Central memory CD8-positive, alpha-beta T cell (primary cell): ENCODE measurements around the gene FAM89B.

Experiments
- ATAC-seq: fragments of 150-1000 bp; cut with Tn5 transposase; replicated peaks from 2 replicates; pipeline ENCODE4 v1.10.0; 2022; ENCODE audit warnings: mild to moderate bottlenecking, moderate FRiP score, moderate number of reproducible peaks; ENCODE audit not compliant: poor library complexity, severe bottlenecking; ENCODE audit errors: extremely low read depth
- DNase-seq, 2 donors: peaks; one replicate each; pipeline ENCODE4 v3.0.0; 2021; ENCODE audit warnings: low spot score in 2 of 2
- H3K27ac Mint-ChIP-seq: one replicate; pipeline ENCODE4 v1.8.0; 2022; ENCODE audit warnings: low read depth, mild to moderate bottlenecking, moderate library complexity, mixed read lengths
- H3K27me3 Mint-ChIP-seq: one replicate; pipeline ENCODE4 v1.8.0; 2022; ENCODE audit warnings: mixed read lengths
- H3K36me3 Mint-ChIP-seq: one replicate; pipeline ENCODE4 v1.8.0; 2022; ENCODE audit warnings: mild to moderate bottlenecking, moderate library complexity, mixed read lengths; ENCODE audit not compliant: insufficient read depth
- H3K4me1 Mint-ChIP-seq: one replicate; pipeline ENCODE4 v1.8.0; 2022; ENCODE audit warnings: mixed read lengths
- H3K4me3 Mint-ChIP-seq: one replicate; pipeline ENCODE4 v1.8.0; 2022; ENCODE audit warnings: mild to moderate bottlenecking, moderate library complexity, mixed read lengths
- H3K9me3 Mint-ChIP-seq: one replicate; pipeline ENCODE4 v1.8.0; 2022; ENCODE audit warnings: mixed read lengths

The FAM89B gene

GRCh38 chr11:65555693-65556231 lies 16.6 kb upstream of the FAM89B start:
- H3K9me3 Mint-ChIP-seq: no peaks in the 10 kb centered on the region
- H3K36me3 Mint-ChIP-seq: peaks cover 15% of the 10 kb centered on the region
- peaks cover 74% of the 10 kb centered on the region for H3K4me1 Mint-ChIP-seq
- H3K27me3 Mint-ChIP-seq: no peaks in the 10 kb centered on the region
- H3K4me3 Mint-ChIP-seq: peak overlapping the region; percentile 82
- H3K27ac Mint-ChIP-seq: peak overlapping the region; percentile 77
- no peak for DNase-seq
- ATAC-seq: no peak

DNA sequence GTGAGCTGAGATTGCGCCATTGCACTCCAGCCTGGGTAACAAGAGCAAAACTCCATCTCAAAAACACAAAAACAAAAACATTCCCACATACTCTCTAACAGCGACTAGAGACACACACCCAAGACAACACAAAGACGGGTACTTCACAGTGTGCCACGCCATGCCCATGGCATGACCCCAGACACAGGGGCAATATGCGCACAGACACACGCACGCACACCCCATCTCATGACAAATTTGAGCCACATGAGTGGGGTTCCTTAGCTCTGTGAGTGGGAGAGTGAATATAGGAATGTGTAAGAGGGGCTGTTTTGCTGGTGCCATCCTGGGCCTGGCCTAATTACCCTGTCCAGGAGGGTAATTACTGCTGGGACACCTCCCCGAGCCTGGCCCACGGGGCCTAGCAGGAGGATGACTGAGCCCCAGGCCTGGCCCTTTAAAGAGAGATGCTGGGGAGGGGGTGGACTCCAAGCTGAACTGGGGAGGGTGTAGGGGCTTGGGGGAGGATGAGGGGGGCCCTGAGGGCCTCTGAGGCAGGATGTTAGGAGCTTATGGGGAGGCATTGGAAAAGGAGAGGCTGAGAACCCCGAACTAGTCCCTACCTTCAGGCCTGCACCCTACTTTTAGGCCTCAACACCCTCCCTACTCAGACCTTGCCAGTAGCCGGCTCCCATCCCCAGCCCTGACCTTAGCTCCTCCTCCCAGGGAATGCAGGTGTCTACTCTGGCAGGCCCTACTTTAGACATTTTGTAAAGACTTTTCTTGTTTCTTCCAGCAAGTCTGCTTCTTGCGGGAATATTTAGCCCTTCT lies 15.7 kb upstream of the FAM89B start:
- Mint-ChIP-seq H3K27me3 (no peaks in the 10 kb centered on the region), H3K4me3 (peak overlapping the region; percentile 82), H3K36me3 (peaks cover 11% of the 10 kb centered on the region), H3K9me3 (no peaks in the 10 kb centered on the region), H3K27ac (peak overlapping the region; percentile 92), H3K4me1 (peaks cover 69% of the 10 kb centered on the region)
- DNase-seq: no peak
- ATAC-seq: no peak

DNA sequence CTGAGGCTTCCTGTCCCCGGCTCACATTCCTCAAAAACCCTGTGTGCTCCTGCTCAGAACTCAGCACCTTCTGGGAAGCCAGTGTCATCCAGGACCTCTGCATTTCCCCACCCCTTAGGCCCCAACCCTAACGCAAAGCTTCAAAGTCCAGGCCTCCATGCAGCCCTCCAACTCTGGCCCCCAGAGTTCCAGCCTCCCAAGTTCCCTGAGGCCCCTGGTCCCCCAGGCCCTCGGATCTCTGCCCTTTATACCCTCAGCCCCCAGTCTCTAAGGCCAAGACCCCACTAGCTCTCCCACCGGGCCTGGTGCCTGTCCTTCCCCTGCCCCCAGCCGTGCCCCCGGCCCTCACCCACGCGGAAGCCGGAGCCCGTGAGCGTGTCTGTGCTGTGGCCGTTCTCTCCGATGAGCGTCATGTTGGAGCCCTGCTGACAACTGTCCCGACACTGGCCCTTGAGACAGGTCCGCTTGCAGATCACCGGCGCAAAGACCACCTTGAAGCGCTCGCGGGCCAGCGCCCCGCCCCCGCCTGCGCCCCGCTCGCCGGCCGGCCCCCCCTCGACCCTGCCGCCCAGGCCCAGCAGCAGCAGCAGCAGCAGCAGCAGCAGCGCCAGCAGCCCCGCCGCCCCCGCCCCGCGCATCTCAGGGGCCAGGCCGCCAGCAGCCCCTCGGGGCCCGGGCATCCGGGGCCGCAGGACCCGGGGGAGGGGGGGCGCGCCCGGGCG lies 14.9 kb upstream of the FAM89B start:
- Mint-ChIP-seq H3K4me3 (peak overlapping the region; percentile 82), H3K9me3 (no peaks in the 10 kb centered on the region), H3K36me3 (peaks cover 6% of the 10 kb centered on the region), H3K27ac (peak overlapping the region; percentile 92), H3K4me1 (peaks cover 66% of the 10 kb centered on the region), H3K27me3 (no peaks in the 10 kb centered on the region)
- DNase-seq: no peak
- ATAC-seq: no peak

DNA sequence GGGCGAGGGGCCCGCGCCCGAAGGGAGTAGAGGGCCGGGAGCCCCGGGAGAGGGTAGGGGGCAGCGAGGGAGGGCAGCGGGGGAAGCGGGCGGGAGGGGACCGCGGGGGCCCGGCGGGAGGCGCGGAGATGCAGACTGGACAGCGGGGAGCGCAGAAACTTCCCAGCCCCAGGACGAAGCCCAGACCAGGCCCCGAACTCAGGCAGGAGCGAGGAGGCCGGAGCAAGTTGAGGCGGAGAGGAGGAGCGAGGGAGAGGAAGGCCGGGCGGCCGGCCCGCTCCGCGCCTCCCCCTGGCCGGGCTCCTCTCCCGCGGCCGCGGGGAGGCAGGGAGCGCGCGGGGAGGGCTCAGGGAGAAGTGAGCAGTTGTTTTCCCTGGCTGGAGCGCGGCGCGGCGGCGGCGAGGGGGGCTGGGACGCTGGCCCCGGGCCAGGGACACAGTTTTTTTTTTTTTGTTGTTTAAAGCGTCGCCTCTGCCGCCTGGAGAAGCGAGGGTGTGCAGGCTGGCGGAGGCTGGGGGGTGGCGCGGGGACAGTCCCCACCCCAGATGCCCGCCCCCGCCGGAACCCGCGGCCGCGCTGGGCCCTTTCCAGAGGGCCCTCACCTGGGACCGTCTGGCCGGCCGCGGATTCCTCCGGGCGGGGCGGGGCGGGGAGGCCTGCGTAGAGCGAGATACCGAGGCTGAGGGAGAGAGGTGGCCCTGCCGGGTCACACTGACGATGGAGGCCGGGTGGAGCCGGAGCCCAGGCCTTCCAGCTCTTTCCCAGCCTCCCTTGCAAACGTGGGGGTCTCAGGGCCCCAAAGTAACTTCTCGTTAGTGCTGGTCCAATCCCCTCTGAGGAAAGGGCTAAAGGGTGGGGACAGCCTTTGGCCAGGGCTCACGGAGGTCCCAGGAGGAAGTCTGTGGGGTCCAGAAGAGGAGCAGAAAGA lies 14.1 kb upstream of the FAM89B start, which contains the start of gene LTBP3:
Gene LTBP3 (minus strand): TSS at position 358 of the 928 bp plus-strand sequence. CDS start 400 bp downstream, outside the sequence.
- no peaks in the 10 kb centered on the region for H3K9me3 Mint-ChIP-seq
- DNase-seq: peak in 1 of 2 donors; percentile 32

DNA sequence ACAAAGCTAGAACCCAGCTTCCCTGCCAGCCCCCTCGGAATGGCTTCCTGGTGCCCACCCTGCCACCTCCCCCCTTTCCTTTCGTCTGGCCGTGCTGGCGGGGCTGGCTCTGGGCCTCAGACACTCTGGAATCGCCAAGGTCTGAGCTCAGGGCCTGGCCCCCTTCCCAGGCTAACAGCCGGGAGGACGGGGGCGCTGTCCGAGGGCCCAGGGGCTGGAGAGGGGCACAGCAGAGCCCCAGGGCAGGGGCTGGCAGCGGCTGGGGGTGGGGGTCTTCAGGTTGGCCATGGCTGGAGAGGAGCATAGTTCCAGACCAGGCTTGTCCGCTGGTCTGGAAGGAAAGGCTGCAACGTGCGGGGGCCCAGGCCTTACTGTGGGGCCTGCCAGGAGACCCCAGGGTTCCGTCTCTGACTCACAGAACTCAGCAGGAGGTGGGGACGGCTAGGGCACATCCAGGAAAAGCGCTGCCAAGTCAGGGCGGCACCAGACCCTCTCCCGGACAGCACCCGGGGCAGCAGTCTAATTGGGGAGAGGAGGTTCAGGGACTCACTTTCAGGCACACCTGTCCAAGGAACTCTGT lies 13.3 kb upstream of the FAM89B start:
- ATAC-seq (no peak), DNase-seq (no peak)
- H3K4me1 Mint-ChIP-seq: peaks cover 62% of the 10 kb centered on the region
- H3K36me3 Mint-ChIP-seq: peaks cover 4% of the 10 kb centered on the region
- peak overlapping the region; percentile 92 for H3K27ac Mint-ChIP-seq
- H3K27me3 Mint-ChIP-seq: no peaks in the 10 kb centered on the region
- no peaks in the 10 kb centered on the region for H3K9me3 Mint-ChIP-seq
- H3K4me3 Mint-ChIP-seq: peak overlapping the region; percentile 82

More for the DNA sequence above, 14.1 kb upstream of the FAM89B start, which contains the start of gene LTBP3:
- Mint-ChIP-seq H3K4me1 (peaks cover 62% of the 10 kb centered on the region), H3K27me3 (no peaks in the 10 kb centered on the region), H3K4me3 (peak within 1 kb of the TSS; percentile 82), H3K36me3 (peaks cover 4% of the 10 kb centered on the region), H3K27ac (peak within 1 kb of the TSS; percentile 92)
- peak; percentile 66 for ATAC-seq

DNA sequence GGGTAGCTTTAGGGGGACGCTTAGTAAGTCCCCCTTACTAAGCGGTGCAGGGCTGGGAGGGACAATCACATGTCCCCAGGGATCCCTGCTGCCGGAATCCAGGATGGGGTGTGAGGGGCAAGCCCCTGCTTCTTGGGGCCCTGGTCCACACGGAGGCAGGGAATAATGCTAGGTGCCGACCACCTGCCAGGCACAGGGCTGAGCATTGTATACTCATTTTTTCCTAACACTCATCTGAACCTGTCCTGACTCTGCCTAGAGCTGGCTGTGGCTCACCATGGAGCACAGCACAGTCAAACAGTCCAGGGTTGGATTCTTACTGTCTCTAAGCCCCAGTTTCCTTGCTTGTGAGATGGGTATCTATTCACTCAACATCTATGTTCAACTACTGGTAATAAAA lies 12.8 kb upstream of the FAM89B start:
- Mint-ChIP-seq H3K4me3 (peak overlapping the region; percentile 82), H3K36me3 (peaks cover 4% of the 10 kb centered on the region), H3K9me3 (no peaks in the 10 kb centered on the region), H3K27me3 (no peaks in the 10 kb centered on the region), H3K27ac (peak overlapping the region; percentile 92), H3K4me1 (peaks cover 57% of the 10 kb centered on the region)
- DNase-seq (no peak), ATAC-seq (no peak)

DNA sequence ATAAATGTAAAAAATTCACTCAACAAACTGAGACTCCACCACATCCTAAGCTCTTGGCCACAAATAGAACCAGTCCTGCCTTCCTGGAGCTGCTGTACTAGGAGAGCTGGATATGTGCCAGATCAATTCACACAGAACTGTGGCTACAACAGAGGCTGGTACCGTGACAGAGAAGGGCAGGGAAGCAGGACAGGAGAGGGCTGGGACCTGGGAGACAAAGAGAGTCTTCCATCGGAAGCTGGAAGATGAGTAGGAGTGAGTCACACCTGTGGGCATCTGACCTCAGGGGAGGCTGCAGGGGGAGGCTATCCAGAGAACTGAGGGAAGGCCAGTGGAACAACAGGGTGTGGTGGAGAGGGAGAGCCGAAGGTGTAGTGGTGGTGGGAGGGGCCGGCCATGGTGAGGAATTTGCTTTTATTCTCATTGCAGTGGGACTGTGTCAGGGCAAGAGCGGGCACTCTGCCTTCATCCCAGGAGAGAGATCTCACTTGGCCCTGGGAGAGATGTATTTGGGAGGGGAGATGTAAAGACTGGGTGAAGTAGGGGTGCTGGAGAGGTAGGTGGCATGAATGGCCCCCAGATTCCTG lies 12.3 kb upstream of the FAM89B start:
- Mint-ChIP-seq H3K4me1 (peaks cover 57% of the 10 kb centered on the region), H3K9me3 (no peaks in the 10 kb centered on the region), H3K4me3 (no peak overlapping the region), H3K27me3 (no peaks in the 10 kb centered on the region), H3K36me3 (peaks cover 4% of the 10 kb centered on the region), H3K27ac (peak overlapping the region; percentile 47)
- ATAC-seq: no peak
- no peak for DNase-seq

DNA sequence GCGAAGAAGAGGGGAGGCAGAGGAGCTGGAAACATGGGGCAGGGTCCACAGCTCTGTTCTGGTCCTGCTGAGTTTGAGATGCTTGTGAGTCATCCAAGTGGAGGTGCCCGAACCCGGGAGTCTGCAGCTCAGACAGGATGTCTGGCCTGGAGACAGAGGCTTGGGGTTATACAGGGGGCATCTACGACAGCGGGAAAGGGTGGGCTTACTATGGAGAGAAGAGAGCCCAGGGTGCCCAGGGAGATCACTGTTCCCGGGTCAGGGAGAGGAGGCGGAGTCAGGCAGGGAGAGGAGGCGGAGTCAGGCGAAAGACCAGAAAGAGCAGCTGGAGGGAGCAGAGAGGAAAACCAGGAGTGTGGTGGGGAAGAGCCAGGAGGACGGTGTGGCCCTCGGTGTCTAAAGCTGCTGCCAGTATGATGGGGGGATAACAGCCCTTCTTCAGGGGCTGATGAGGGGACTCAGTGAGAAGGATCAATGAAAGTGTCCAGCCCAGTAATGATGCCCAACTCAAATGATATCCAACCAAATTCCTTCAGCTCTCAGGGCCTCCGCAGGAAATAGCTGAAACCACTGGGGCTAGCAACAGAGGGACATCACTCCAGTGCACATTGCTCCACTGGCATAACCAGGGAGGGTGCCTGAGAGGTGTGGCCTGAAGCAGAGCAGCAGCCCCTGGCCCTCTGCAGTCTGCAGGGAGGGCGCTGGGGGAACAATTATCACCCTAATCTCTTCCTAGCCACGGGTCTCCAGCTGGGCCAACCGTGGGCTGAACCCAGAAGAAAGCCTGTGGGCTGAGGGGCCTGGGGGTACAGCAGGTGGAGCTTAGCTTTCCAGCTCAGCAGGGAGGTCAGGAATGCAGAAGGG lies 11.6 kb upstream of the FAM89B start:
- DNase-seq (no peak), ATAC-seq (no peak)
- H3K4me3 Mint-ChIP-seq: no peak overlapping the region
- H3K27ac Mint-ChIP-seq: peak overlapping the region; percentile 47
- peaks cover 57% of the 10 kb centered on the region for H3K4me1 Mint-ChIP-seq
- H3K27me3 Mint-ChIP-seq: no peaks in the 10 kb centered on the region
- H3K9me3 Mint-ChIP-seq: no peaks in the 10 kb centered on the region
- H3K36me3 Mint-ChIP-seq: peaks cover 5% of the 10 kb centered on the region

DNA sequence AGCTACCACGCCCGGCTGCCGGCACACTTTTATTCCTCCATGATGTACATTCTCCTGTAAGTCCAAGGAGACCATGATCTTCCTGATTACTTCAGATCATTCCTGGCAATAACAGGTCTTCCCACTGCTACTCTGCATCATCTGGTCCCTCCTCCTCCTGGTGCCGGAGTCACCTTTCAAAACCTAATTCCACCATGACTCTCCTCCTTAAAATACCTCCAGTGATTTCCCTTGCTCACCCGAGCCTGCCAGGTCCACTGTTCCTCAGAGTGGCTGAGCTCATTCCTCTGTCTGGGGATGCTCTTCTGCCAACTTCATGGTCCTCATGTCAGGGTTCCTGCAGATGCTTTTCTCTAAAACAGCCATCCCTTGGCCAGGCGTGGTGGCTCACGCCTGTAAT lies 10.3 kb upstream of the FAM89B start:
- no peak overlapping the region for H3K4me3 Mint-ChIP-seq
- H3K27ac Mint-ChIP-seq: no peak overlapping the region

DNA sequence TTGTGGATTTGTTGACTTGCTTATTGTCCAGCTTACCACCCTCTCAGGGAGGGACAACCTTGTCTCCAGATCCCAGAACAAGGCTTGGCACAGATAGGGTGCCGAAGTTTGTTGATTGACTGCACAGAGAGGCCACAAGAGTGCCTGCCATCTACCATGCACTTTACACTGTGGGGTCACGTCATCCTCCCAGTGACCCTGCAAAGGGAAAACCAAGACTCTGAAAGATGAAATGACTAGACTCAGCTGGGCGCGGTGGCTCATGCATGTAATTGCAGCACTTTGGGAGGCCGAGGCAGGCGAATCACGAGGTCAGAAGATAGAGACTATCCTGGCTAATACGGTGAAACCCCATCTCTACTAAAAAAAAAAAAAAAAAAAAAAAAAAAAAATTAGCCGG lies 9.6 kb upstream of the FAM89B start:
- H3K4me3 Mint-ChIP-seq: no peak overlapping the region
- ATAC-seq (no peak), DNase-seq (no peak)
- H3K27me3 Mint-ChIP-seq: no peaks in the 10 kb centered on the region
- no peak overlapping the region for H3K27ac Mint-ChIP-seq
- H3K36me3 Mint-ChIP-seq: peaks cover 6% of the 10 kb centered on the region
- H3K4me1 Mint-ChIP-seq: peaks cover 48% of the 10 kb centered on the region
- no peaks in the 10 kb centered on the region for H3K9me3 Mint-ChIP-seq

More for the DNA sequence above, 10.3 kb upstream of the FAM89B start:
- ATAC-seq (no peak), DNase-seq (no peak)
- no peaks in the 10 kb centered on the region for H3K27me3 Mint-ChIP-seq
- H3K9me3 Mint-ChIP-seq: no peaks in the 10 kb centered on the region
- H3K36me3 Mint-ChIP-seq: peaks cover 8% of the 10 kb centered on the region
- peaks cover 53% of the 10 kb centered on the region for H3K4me1 Mint-ChIP-seq

DNA sequence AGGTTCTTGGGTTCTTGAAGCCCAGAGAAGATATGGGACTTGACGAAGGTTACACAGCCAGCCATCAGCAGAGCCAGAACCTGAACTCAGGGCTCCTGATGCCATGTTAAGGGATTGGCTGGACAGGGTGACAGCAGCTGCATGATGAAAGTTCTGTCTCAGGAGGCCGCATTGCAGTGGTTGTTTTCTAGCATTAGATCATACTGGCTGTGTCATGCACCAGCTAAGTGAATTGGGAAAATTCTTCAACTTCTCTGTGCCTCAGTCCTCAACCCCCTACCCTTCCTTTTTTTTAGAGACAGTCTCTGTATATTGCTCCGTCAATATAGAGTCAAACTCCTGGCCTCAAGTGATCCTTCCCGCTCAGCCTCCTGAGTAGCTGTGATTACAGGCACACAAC lies 8.7 kb upstream of the FAM89B start:
- no peak overlapping the region for H3K27ac Mint-ChIP-seq
- no peaks in the 10 kb centered on the region for H3K9me3 Mint-ChIP-seq
- H3K36me3 Mint-ChIP-seq: peaks cover 6% of the 10 kb centered on the region
- ATAC-seq: no peak
- DNase-seq: no peak
- peaks cover 55% of the 10 kb centered on the region for H3K4me1 Mint-ChIP-seq
- no peaks in the 10 kb centered on the region for H3K27me3 Mint-ChIP-seq
- no peak overlapping the region for H3K4me3 Mint-ChIP-seq
